GM19240 (cell line): Measurements from ENCODE around the gene MAT2A.
"Not testable (repeated sequence)": the region's sequence is repeated elsewhere in the genome, so short reads cannot be mapped to it uniquely, and the experiment has no call there.

ENCODE experiments used
- DNase-seq: peaks from one replicate; pipeline ENCODE4 v3.0.0; 2011; ENCODE audit warnings: low spot score; ENCODE audit not compliant: insufficient read length

MAT2A gene

DNA sequence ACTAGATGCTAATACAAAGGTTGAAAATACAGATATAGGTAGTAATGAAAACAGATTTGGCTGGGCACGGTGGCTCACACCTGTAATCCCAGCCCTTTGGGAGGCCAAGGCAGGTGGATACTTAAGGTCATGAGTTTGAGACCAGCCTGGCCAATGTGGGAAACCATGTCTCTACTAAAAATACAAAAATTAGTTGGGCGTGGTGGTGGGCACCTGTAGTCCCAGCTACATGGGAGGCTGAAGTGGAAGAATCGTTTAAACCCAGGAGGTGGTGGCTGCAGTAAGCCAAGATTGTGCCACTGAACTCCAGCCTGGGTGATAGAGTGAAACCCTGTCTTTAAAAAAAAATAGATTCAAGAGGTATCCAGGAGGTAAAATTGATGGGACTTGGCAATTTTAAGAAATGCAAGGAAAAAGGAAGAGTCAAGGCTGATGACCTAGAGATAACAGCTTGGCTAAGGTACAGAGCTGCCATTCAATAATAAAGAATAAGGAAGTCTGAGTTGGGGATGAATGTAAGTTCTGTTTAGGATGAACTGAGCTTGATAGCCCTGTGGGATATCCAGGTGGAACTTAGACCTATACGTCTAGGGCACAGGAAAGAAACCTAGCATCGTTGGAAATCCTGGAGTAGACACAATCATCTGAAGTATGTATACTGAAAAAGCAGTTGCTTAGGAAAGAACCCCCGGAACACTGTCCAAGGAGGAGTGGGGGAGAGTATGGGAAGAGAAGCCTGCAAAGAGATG is 9.1 kb downstream of the MAT2A start:
- DNase-seq, result no peak

DNA sequence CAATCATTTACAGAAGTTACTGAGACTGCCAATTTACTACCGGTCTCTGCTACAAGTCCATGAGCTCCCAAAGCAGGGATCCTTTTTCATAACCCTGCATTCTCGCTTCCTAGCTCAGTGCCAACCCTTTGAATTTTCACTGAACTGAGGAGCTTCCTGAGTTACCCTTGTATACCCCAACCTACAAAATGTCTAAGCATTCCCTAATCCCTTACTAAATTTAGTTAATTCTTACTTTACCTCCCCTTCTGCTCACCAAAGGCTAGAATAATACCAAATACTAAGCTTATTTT is 9.6 kb downstream of the MAT2A start:
- no peak for DNase-seq

DNA sequence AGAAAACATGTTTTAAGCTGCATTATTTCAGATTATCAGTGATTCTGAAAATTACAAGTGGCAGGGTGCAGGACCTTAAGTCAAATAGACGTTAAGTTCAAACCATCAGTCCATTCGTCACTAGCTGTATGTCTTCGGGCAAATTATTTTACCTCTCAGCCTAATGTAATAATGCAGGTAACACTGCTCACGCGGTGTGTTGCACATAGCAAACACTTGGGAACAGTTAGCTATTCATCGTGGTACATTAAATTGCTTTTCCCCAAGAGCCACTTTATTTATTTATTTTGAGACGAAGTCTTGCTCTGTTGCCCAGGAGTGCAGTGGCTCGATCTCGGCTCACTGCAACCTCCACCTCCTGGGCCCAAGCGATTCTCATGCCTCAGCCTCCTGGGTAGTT is 10.1 kb downstream of the MAT2A start:
- DNase-seq, result no peak

DNA sequence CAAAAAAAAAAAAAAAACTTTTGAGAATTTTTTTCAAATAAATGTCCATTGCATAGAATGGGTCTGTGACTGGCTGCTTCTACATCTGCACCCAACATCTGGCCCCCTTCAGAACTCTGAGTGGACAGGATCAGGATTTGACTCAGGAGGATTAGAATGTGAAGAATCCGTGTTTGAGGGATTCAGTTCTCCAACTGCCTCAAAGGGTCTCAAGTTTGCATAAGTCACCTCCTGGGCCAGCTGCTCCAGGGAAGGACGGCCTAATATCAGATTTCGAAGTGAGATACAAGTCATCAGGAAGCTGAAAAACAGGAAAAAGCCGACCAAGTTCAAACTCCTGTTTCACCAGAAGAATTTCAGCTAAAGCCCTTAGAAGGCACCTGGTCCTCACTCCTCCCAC is 10.9 kb downstream of the MAT2A start:
- no peak for DNase-seq

DNA sequence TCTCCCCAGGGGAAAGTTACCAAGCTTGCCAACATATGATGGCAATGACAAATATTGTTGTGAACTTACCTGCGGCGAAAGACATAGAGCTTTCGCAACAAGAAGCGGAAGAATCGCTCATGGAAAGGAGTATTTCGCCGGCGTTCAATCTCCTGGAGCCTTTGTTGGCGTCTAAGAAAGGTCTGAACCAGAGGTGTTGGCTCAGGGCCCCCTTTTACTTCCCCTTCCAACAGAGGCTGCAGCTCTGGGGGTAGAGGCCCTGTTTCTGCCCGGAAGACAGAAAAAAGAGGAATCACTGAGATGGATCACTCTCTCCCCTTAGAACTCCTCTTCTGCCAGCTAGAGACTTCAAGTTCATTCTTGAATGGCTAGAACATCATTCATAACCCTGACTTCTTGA is 11.5 kb downstream of the MAT2A start:
- DNase-seq, result no peak

DNA sequence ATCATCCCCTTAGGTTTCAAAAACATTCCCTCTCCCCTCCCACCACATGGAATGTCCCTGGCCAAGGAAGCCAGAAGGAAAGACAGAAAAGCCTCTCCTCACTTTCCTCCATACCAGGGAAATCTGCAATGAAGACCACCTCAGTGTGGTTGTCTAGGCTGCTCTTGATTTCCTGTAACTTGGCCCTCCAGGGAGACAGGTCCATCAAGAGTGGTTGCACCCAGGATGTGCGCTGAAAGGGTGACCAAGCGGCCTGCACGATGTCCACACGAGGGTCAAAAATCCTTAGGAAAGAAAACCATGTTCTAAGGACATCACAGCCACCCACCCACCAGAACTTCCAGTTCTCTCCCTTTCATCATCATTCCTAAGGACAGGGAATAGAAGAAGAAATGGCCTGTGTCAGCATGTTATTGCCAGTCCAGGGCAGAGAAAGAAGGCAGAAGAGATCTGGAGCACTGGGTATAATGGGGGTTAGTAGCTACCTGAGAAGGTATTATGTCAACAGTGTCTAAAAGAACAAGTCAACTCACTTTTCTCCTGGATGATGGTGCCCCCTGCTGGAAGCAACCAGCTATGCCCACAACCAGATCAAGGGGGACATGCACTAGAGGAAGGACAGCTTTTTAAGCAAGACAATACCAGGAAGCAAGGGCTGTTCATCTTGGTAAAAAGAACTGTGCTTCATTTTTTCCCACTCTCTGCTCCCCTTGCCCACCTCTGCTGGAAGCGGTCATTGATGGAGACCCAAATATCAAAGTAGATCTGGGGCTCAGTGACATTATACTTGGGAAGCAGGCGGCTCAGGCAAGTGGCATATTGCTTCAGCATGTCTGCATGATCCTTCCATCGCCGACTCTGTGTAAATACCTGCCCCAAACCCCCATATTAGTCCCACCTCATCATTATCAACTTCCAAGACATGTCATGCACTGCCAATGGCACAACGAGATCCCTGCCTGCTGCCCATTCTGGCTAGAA is 13.0 kb downstream of the MAT2A start:
- DNase-seq, result no peak

DNA sequence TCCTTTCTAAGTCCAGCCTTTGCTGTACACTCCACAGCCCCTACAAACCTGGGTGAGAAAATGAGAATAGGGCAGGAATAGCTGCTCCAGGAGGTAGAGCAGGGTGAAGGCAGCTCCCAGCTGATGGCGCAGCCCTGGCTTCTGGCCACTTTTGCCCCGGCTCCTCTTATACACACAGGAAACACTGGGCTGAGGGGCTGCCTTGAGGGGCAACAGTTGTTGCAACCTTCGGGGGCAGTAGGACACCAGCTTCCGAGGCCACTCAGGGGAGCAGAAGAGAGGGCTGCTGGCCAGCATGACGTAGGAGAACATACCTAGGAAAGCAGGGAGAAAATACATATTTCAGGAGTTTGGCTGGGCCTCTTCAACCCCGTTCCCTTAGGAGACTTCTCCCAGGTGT is 14.2 kb downstream of the MAT2A start:
- DNase-seq, result no peak

DNA sequence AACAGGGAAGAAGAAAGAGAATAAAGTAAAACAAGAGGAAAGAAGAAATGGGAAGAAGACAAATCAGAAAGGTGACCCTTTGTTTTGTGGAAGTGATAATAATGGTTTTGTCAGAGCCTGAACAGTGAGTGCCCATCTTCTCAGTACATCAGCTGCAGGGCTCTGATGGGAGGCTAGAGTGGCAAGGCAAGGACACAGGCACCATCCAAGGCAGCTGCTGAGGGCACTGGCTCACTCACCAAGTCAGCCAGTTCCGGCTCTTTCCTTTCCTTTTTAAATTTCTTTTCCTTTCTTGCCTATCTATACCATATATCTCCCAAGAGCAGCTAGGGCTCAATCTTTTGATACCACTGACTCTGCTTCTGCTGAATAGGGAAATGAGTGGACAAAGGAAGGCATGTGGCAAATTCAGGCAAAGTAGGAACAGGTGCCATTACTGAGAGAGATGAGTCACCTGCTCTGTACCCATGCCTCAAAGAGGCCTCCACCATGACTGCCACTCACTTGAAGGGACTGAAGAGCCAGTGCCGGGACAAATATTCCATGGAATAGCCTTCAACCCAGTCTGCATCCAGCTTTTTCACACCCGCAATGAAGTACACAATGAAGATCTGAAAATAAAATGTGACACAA is 16.1 kb downstream of the MAT2A start:
- DNase-seq, result no peak

DNA sequence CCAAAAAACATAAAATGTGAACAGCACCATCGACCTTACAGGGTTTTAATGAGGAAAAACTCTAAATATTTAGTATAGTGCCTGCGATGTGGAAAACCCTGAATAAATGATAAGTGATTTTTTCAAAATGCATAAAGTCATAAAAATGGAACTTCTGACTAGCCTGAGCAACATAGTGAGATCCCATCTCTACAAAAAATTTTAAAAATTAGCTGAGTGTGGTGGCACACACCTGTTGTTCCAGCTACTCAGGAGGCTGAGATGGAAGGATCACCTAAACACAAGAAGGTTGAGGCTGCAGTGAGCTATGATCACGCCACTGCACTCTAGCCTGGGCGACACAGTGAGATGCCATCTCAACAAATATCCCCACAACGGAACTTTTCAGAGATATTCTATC is 18.2 kb downstream of the MAT2A start:
- DNase-seq, result no peak

DNA sequence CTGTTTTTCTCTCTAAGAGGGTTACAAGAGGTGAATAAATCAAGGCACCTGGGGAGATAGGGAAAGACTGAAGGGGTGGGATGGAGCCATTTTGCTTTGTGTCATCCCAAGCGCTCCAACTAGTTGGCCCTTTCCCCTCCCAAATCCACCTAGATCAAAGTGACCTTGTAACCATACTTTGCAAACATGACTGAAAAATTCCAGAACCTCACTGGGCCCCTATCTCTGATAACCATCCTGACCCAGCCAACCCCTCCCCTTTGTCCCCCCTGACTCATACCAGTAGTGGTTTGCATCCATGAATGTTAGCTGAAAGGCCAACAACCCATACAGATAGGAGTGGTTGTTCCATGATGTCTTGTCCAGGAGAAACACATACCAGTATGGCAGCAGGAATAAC is 19.2 kb downstream of the MAT2A start:
- DNase-seq, result no peak

DNA sequence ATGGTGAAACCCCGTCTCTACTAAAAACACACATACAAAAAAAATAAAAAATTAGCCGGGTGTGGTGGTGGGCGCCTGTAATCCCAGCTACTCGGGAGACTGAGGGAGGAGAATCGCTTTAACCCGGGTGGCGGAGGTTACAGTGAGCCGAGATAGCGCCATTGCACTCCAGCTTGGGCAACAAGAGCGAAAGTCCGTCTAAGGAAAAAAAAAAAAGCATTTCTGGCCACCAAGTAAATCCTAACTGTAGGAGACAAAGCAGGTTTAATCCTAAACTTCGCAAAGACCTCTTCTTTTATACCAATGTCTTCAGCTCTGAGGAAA is 21.4 kb downstream of the MAT2A start:
- not testable (repeated sequence) for DNase-seq

DNA sequence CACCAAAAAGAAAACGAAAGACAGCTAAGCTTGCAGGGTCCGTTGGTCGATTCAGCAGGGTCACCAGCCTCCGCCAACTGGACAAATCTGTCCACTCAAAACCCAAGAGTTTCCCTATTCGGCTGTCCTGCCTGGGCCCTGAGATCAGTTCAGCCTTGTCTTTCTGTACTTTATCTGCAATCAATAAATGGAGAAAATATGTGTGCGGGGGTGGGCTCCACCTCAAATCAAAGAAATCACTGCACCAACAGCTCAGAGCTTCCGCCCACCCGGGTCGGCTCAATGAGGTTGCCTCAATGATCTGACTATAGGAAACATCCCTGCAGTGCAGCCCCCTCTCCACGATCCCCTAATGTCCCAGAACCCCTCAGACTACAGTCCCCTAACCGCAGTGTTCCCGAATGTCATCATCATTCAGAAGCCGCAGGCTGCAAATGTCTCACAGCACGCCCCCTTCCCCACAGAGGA is 21.9 kb downstream of the MAT2A start:
- no peak for DNase-seq

DNA sequence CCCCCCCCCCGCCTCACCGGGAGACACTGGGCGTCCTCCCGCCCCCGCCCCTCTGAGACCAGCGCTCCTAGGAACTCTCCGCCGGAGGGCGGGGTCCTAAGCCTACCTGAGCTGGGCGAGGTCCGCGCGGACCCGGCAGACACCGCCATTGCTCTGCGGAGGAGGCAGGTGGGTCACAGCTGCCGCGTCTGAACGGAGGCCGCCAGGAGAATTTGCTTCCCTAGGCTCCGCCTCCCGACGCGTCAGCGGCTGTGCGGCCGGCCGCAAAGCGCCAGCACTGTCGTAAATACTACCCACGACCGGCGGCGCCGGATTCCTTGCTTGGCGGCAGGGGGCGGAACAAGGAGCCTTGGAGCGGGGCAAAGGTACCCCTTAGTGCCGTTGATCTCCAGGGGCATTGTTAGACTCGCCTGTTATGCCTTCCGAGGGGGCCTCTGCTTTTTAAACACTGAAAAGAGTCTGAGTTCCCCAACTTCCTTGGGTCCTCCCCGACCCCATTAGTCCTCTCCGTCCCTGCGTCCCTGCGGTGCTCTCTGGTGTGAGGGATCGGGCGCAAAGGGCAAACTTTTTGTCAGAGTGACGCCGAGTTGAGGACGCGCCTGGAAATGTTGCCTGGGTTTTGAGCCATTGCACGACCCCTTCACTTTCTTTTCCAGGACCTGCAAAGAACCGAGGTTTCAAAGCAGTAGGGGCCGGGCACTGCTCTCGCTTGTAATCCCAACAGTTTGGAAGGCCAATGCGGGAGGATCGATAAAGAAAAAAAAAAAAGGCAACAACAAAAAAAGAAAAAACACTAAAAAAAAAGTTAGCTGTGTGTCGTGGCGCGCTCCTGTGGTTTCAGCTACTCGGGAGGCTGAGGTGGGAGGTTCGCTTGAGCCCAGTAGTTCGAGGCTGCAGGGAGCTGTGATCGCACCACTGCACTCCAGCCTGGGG is 22.6 kb downstream of the MAT2A start, which contains the start of gene GGCX:
TSS of gene GGCX (minus strand) at position 214 of the 933 bp plus-strand sequence. CDS start at position 149, 65 bp downstream.
- peak; percentile 78 for DNase-seq

DNA sequence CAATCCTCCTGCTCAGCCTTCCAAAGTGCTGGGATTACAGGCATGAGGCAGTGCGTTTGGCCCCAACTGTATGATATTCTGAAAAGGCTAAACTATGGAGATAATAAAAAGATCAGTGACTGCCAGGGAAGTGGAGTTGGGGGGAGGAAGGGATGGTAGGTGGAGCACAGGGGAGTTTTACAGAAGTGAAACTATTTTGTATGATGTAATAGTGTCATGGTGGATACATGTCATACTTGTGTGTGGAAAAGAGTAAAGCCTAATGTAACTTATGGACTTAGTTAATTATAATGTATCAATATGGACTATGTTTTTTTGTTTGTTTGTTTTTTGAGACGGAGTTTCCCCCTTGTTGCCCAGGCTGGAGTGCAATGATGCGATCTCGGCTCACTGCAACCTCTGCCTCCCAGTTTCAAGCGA is 25.2 kb downstream of the MAT2A start:
- no peak for DNase-seq

DNA sequence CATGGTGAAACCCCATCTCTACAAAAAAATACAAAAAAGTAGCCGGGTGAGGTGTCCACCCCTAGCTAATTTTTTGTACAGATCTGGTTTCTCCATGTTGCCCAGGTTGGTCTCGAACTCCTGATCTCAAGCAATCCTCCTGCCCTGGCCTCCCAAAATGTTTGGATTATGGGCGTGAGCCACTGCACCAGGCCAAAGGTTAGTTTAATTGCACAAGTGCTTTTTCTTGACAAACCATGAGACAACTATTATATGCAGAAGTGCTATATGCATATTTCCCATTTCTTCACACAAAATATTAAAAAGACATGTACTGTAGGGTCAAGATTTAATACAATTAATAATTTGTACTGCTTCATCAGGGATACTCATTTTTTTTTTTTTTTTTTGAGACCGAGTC is 27.3 kb downstream of the MAT2A start:
- no peak for DNase-seq

DNA sequence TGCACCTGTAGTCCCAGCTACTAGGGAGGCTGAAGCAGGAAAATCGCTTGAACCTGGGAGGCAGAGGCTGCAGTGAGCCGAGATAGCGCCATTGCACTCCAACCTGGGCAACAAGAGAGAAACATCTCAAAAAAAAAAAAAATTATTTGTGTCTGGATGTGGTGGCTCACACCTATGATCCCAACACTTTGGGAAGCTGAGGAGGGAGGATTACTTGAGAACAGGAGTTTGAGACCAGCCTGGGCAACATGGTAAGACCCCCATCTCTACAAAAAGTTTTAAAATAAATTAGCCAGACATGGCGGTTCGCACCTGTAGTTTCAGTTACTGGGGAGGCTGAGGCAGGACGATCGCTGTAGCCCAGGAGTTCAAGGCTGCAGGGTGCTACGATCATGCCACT is 36.8 kb downstream of the MAT2A start:
- DNase-seq, result no peak

DNA sequence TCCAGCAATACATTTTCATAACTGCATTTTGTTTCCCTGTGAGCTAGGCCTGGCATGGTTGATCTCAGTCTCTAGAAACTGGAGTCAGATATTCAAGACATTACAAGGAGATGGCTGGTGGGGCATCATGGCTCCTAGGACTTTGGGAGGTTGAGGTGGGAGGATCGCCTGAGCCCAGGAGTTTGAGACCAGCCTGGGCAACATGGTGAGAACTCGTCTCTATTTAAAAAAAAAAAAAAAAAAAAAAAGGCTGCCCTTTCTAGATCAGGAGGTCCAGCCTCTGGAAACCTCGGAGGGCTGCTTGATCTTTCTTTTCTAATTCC is 38.1 kb downstream of the MAT2A start:
- DNase-seq, result no peak

DNA sequence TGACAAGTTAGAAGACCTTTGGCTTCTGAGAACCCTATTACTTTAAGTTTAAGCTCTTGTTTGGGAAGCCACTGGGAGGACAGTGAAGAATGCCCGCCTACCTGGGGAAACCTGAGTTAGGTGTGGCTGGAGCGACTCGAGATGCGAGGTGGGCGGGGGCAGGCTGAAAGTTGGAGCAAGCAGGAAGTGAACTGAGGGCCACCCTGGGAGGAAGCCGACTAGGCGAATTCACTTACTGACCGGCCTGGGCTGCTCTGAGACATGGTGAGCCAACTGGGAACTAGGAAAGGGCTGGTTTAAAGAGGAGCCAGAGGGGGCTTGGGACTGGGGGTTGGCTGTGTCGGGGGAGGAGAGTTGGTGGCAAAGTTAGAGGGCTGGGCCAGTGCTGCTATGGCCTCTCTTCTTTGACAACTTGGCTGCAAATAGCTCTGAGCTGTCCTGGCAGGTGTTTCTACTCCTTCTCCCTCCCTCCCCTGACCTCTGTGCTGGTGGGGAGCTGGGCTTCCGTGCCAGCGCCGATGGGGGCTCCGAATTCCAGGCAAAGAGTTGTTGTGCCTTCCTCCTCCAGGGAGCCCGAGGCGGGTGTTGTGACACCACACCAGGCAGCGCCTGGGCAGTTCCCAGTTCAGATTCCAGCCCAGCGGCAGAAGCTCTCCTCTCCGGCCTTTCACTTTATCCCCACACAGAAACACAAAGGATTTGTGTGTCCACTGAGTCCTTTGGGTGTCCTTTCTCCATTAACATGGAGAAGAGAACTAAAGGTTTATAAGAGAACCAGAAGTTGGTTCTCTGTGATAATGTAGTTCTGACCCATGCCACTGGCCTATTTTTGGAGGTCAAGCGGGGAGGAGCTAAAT is 38.6 kb downstream of the MAT2A start, which contains the start of gene VAMP8:
TSS of gene VAMP8 (plus strand) at position 201 of the 857 bp plus-strand sequence. CDS start at position 262, 61 bp downstream.
- peak; percentile 69 for DNase-seq

DNA sequence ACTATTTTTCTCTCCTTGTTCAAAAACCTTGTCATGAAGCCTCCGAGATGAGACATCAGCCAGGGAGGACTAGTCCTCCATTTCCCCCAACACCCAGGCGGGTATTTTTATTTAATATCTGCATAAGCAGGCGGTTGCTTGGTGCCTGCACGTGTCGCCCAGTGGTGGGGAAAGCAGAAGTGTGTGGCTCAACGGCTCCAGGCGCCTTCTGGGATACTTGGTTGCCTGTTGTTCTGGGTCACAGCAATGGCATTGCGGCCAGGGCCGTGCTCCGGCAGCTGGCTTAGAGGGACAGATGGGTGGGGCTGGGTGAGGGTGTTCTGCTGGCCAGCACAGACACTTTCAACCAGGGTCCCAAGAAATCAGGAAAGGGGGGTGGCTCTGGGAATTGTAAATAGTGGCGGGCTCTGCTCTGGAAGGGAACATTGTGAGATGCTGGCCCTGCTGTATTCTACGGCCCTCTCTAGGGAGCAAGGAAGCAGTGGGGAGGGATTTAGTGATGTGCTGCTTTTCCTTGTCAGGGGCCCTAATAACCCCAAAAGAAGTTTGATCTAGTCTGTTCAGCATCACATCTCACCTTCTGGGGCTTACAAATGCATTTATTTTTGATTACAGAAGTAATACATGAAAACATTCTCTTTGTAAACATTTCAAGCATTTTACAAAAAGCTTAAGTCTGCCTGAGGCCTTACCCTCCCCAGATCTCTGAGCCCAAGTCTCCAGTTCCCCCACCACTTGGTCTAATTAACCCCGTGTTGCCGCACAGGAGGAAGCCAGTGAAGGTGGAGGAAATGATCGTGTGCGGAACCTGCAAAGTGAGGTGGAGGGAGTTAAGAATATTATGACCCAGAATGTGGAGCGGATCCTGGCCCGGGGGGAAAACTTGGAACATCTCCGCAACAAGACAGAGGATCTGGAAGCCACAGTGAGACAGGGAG is 39.5 kb downstream of the MAT2A start:
- peak; percentile 25 for DNase-seq
